HG03378 (cell line): ENCODE data around the gene PPP1R9A.

ENCODE experiments used
- ATAC-seq: cut with Tn5 transposase; IDR thresholded peaks from one replicate; pipeline ENCODE4 v1.9.1; 2021; ENCODE audit warnings: mild to moderate bottlenecking, moderate library complexity; ENCODE audit not compliant: unreplicated experiment

The PPP1R9A gene

GRCh38 chr7:95092324-95092723 lies 184.9 kb downstream of the PPP1R9A start:
- no peak for ATAC-seq

DNA sequence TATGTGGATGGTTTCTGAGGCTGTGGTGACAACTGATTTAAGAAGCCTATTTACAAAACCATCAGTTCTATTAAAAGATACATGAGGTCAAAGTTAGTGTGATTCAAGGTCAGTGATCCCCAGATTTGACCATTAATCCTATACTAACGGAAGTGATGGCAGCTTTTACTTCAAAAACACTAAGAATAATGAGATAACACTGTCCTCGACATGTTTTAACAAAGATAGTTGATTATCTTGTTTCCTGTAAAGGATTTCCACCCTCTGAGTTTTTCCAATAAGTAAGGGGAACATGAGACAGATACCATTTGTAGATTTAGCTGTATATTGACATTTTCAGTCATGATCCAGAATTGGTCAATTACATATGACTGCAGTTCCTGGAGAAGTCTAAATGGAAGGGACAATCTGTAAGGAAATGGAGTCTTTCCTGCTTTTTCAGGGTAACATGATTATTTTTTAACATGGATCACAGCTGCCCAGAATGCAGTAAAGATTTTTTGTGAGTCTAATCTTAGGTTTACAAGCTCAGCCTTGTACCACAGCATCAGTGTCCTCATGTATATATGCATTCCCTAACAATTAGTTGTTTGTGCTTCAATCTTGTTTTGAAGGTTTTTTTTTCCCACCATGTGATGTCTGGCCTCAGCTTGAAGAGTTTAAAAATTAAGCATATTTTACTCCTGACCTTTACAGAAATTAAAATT lies 188.0 kb downstream of the PPP1R9A start:
- ATAC-seq = no peak

DNA sequence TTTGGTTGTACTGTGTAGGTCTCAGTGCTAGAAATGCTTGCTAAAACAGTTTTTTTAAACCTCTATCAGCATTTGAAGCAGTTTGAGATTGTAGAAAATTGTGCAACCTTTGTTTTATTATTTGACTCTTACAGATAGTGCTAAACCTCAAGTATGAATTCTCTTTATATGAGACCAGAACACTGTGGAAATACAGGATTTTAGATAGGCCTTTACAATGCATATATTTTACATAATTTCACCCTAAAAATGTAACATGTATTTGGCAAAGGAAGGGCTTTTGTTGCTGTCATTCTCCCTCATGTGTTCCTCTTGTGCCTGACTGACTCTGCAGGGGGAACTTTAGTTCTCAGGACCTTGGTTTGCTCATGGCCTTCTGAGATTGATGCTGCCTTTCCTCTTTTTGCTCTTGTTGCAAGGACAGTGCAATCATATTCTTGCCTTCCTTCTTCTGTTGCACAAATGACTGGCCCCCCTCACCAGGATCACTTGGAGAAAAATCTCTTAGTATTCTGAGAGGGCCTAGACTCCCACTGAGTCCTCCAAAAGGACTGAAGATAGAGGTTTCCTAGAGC lies 188.7 kb downstream of the PPP1R9A start:
- no peak for ATAC-seq

DNA sequence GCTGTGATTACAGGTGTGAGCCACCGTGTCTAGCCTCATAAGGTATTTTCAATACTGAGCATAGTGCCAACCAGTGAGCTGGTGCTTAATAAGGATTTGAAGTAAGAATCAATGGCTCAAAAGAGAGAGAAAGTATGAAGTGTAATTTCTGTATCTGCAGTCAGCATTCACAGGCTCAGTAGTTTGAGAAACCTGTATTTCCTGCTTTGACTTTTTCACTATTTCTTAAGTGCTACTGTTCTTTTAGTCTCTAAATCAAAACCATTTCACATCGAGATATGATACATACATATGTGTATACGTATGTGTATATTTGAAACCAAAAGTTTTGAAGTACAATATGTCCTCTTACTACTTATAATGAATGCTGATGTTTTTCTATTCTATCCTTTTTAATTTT lies 189.9 kb downstream of the PPP1R9A start:
- ATAC-seq = no peak

- no peak for ATAC-seq
Measured at GRCh38 chr7:95097851-95098250, 190.5 kb downstream of the PPP1R9A start.

- ATAC-seq = no peak
Measured at GRCh38 chr7:95099106-95099505, 191.7 kb downstream of the PPP1R9A start.

GRCh38 chr7:95101422-95101821 lies 194.0 kb downstream of the PPP1R9A start:
- no peak for ATAC-seq

GRCh38 chr7:95102662-95103061 lies 195.3 kb downstream of the PPP1R9A start:
- ATAC-seq = no peak

- no peak for ATAC-seq
Measured at GRCh38 chr7:95104739-95105138, 197.3 kb downstream of the PPP1R9A start.

DNA sequence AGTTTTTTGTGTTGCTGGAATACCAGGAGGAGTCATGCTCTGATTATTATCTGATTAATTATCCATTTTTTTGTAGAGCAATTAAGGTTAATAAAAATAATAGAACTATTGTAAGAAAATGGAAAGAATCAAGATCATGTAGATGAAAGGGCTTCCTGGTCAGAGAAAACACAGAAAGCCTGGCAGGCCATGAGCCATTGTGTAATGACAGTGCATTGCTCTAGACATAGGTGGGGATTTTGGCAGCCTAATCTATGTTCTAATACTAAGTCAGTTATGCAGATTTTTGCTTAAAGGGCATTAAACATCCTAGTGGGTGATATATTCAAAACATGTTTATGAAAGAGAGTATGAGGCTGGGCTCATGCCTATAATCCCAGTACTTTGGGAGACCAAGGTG lies 198.2 kb downstream of the PPP1R9A start:
- ATAC-seq = no peak

- ATAC-seq = no peak
Measured at GRCh38 chr7:95106401-95106800, 199.0 kb downstream of the PPP1R9A start.

DNA sequence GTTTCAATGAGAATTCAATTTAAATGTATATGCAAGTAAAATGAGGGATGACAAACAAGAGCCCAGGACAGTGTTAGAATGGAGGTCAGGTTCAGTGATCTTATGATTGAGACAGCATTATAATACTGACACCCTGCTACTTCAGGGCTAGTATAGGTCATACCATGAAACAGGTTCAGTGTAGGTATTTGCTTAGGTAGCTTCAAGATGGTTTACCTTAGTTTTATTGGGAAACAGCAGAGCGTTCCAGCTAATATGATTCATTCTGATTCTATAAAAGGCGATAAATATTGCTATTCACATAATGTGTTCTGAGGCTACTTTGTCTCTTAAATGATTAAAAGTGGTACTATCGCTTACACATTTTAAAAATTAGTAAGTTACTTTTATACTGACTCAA lies 203.3 kb downstream of the PPP1R9A start:
- no peak for ATAC-seq

DNA sequence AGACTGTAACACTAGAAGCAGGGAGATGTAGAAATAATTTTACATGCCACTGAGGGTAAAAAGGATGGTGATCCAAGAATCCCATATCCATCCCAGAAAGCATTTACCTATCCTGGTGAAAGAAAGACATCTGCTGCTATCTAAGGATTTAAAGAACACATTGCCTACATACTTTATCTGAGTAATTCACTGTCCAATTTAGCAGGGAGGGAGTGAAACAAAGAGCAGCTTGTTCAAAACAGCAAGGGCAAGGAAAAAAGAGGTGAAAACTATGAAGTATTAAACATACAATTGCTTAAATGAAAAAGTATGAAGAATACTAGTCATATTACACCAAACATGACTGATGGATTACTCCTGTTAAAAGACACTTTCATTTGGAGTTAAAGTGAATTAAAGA lies 206.2 kb downstream of the PPP1R9A start:
- no peak for ATAC-seq

GRCh38 chr7:95126053-95126709 lies 218.8 kb downstream of the PPP1R9A start:
- no peak for ATAC-seq

DNA sequence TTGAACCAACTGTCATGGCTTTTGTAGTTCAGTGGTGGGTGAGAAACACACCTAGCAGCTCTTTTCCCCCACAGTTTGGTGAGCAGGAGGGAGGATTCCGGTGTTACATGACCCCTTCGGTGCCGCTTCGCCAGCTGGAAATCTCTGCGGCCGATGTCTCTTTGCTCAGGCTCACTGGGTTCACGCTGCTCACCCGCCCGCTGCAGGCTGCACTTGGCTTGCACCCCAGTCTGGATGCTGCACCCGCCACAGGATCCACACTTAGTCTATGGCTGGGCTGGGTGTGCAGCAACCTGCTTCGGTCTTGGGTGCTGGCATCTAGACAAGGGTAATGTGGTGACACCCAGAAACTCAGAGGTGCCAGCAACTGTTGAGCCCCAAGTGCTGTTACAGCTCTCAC lies 225.1 kb downstream of the PPP1R9A start:
- no peak for ATAC-seq

DNA sequence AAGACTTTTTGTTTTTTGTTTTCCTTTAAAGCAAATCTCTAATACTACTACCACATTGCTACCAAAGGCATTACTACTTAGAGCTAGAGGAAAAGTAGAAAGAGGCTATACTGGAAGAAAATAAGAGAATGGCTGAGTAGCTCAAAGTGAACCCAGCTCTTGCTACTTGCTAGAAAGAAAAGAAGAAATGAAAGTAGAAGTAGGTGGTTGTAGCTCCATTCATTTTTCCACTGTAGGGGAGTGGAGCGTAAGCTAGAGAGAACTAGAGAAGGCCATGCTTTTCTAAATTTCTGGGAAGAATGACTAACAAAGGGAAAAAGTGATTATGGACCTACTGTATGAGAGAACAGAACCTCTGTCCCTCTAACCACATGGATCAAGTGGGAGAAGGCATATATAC lies 232.5 kb downstream of the PPP1R9A start:
- ATAC-seq = no peak

GRCh38 chr7:95141755-95142154 lies 234.4 kb downstream of the PPP1R9A start:
- no peak for ATAC-seq

DNA sequence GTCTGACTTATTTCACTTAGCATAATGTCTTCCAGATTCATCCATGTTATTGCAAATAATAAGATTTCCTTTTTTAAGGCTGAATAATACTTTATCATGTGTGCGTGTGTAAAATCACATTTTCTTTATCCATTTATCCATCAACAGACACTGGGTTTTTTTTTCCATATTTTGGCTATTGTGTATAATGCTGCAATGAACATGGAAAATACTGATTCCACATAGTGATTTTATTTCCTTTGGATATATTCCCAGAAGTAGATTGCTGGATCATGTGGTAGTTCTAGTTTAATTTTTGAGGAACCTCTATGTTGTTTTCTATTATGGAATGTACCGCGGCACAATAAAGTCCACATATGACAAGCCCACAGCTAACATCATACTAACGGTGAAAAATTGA lies 236.9 kb downstream of the PPP1R9A start:
- no peak for ATAC-seq

DNA sequence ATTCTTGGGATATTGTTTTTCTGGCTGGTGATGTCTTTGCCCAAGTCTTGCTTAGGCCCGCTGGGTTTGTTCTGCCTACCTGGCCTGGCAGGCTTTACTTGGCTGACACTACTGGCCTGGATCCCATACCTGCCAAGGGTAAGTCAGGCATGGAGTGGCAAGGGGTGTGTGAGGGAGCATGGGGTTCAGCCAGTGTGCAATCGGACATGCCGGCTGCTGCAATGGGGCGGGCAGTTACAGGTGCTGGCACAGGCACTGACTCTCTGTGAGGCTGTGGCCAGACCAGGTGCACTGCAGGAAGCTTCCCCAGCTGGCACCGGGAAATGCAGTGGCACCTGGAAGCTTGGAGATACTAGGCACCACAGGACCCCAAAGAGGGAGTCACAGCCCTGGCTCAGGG lies 248.6 kb downstream of the PPP1R9A start:
- no peak for ATAC-seq

- ATAC-seq = no peak
Measured at GRCh38 chr7:95157381-95157780, 250.0 kb downstream of the PPP1R9A start.

DNA sequence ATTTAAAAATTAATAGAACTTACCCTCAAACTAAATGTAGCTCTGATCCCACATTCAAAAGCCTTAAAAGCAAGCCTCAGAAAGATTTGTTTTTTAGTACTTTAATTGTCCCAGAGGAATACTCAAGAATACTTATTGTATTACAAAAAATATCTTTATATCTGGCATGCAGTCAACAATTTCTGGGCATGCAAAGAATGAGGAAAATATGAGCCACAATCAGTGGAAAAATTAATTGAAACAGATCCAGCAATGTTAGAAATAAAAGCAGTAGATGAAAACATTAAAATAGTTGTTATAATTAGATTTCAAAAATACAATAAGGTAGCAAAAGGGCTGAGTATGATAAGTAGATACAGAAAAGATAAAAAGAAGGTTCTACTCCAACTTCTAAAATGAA lies 262.3 kb downstream of the PPP1R9A start:
- no peak for ATAC-seq

GRCh38 chr7:95172420-95172819 lies 265.0 kb downstream of the PPP1R9A start:
- no peak for ATAC-seq
